IMR-90 (cell line): ENCODE measurements around the gene CIZ1. TPM values are rescaled to one million over a fixed set of nuclear protein-coding genes. Genes with fewer than 3 reads are reported as not detected.

ENCODE experiments used
- ATAC-seq: fragments of 200-7000 bp; cut with Tn5 transposase; 2 replicates; pipeline ENCODE4 v1.9.1; 2020; ENCODE audit warnings: low read depth, mild to moderate bottlenecking, moderate library complexity
- BruUV-seq: library from RNA; stranded (reverse); fragments of 400-500 nt; replicated peaks from 2 replicates; lab custom pipeline; 2021; lab: Mats Ljungman, UMichigan
- CTCF ChIA-PET: fragments of 300-600 bp; formaldehyde crosslinking; extraction: SDS; loops from one replicate; lab custom pipeline; 2021; ENCODE audit warnings: antibody characterized with exemption; lab: Yijun Ruan, JAX
- POLR2A ChIA-PET: fragments of 300-600 bp; sonication (Branson Sonifier 250); formaldehyde crosslinking; loops from one replicate; lab custom pipeline; 2022; ENCODE audit warnings: antibody characterized with exemption; ENCODE audit not compliant: unreplicated experiment; lab: Charles Lee
- DNase-seq: peaks from one replicate; pipeline ENCODE4 v3.0.0; 2013
- H2AFZ ChIP-seq: replicated peaks from 2 replicates; pipeline ENCODE3; 2013; ENCODE audit warnings: low read length, mild to moderate bottlenecking; ENCODE audit not compliant: poor library complexity
- H2AK5ac ChIP-seq: 2 replicates; pipeline ENCODE4 v1.6.1; 2013; ENCODE audit warnings: low read depth, low read length, inconsistent platforms
- H2AK9ac ChIP-seq: replicated peaks from 2 replicates; pipeline ENCODE3; 2013; ENCODE audit warnings: mild to moderate bottlenecking, low read depth, low read length, moderate library complexity; ENCODE audit not compliant: poor library complexity
- H2BK120ac ChIP-seq: 2 replicates; pipeline ENCODE4 v1.6.1; 2013; ENCODE audit warnings: low read depth, low read length, inconsistent platforms
- H2BK15ac ChIP-seq: 3 replicates; pipeline ENCODE4 v1.6.1; 2013; ENCODE audit warnings: low read depth, low read length, inconsistent platforms
- H2BK20ac ChIP-seq: 2 replicates; pipeline ENCODE4 v1.6.1; 2013; ENCODE audit warnings: low read depth, mild to moderate bottlenecking, inconsistent platforms, low read length, moderate library complexity
- H2BK5ac ChIP-seq: 2 replicates; pipeline ENCODE4 v1.6.1; 2013; ENCODE audit warnings: mild to moderate bottlenecking, low read depth, low read length, inconsistent platforms; ENCODE audit not compliant: poor library complexity, severe bottlenecking
- H3K14ac ChIP-seq: replicated peaks from 2 replicates; pipeline ENCODE4 v1.6.1; 2013; ENCODE audit warnings: low read depth, low read length, inconsistent platforms
- H3K18ac ChIP-seq: 2 replicates; pipeline ENCODE4 v1.6.1; 2013; ENCODE audit warnings: low read depth, low read length, control low read depth
- H3K23ac ChIP-seq: 2 replicates; pipeline ENCODE4 v1.6.1; 2013; ENCODE audit warnings: low read depth, low read length, inconsistent platforms
- H3K27ac ChIP-seq: 2 replicates; pipeline ENCODE4 v1.5.1; 2013; ENCODE audit warnings: mild to moderate bottlenecking, control low read depth, low read length; ENCODE audit not compliant: insufficient read depth
- H3K27me3 ChIP-seq: 2 replicates; pipeline ENCODE4 v1.6.1; 2013; ENCODE audit warnings: low read length; ENCODE audit not compliant: control insufficient read depth, insufficient read depth
- H3K36me3 ChIP-seq: 2 replicates; pipeline ENCODE4 v1.6.1; 2013; ENCODE audit warnings: low read length, mixed read lengths; ENCODE audit not compliant: control insufficient read depth, insufficient read depth
- H3K4ac ChIP-seq: 2 replicates; pipeline ENCODE4 v1.6.1; 2013; ENCODE audit warnings: low read depth, low read length, inconsistent platforms
- H3K4me1 ChIP-seq: 2 replicates; pipeline ENCODE4 v1.6.1; 2013; ENCODE audit warnings: low read length, mixed read lengths; ENCODE audit not compliant: control insufficient read depth, insufficient read depth
- H3K4me2 ChIP-seq: 2 replicates; pipeline ENCODE4 v1.6.1; 2013; ENCODE audit warnings: low read depth, mild to moderate bottlenecking, control low read depth, low read length, moderate library complexity
- H3K4me3 ChIP-seq: 2 replicates; pipeline ENCODE4 v1.5.1; 2013; ENCODE audit warnings: low read depth, mild to moderate bottlenecking, control low read depth, low read length, moderate library complexity; ENCODE audit not compliant: insufficient read depth
- H3K56ac ChIP-seq: 2 replicates; pipeline ENCODE4 v1.6.1; 2013; ENCODE audit warnings: low read length, inconsistent platforms; ENCODE audit not compliant: insufficient read depth; ENCODE audit errors: extremely low read depth
- H3K79me1 ChIP-seq, 2 experiments: 2 replicates each; pipeline ENCODE4 v1.6.1; 2013; ENCODE audit warnings: low read length in 2 of 2, inconsistent platforms in 1 of 2, low read depth in 1 of 2
- H3K9ac ChIP-seq: 2 replicates; pipeline ENCODE4 v1.6.1; 2013; ENCODE audit warnings: low read depth, low read length, control low read depth
- H3K9me1 ChIP-seq: 2 replicates; pipeline ENCODE4 v1.6.1; 2013; ENCODE audit warnings: low read length, inconsistent platforms; ENCODE audit not compliant: insufficient read depth
- H3K9me3 ChIP-seq: 2 replicates; pipeline ENCODE4 v1.6.1; 2013; ENCODE audit warnings: low read length; ENCODE audit not compliant: control insufficient read depth, insufficient read depth
- H4K20me1 ChIP-seq: 2 replicates; pipeline ENCODE4 v1.6.1; 2013; ENCODE audit warnings: low read length, inconsistent platforms; ENCODE audit not compliant: insufficient read depth
- H4K5ac ChIP-seq: 2 replicates; pipeline ENCODE4 v1.6.1; 2013; ENCODE audit warnings: mild to moderate bottlenecking, low read depth, low read length, control low read depth
- H4K8ac ChIP-seq, 2 experiments: 2 replicates each; pipeline ENCODE4 v1.6.1; 2013; ENCODE audit warnings: low read depth in 2 of 2, low read length in 2 of 2, control low read depth in 1 of 2, inconsistent platforms in 1 of 2
- H4K91ac ChIP-seq: 2 replicates; pipeline ENCODE4 v1.6.1; 2013; ENCODE audit warnings: low read depth, low read length, inconsistent platforms; ENCODE audit not compliant: insufficient read depth
- BHLHE40 ChIP-seq: fragments of 150-350 bp; IDR thresholded peaks from 2 replicates; pipeline ENCODE4 v1.6.1; 2016; ENCODE audit warnings: mild to moderate bottlenecking, low read depth, low read length
- CEBPB ChIP-seq: IDR thresholded peaks from 2 replicates; pipeline ENCODE4 v1.6.1; 2012; ENCODE audit warnings: low read depth, low read length, improper control_type of control experiment
- CHD1 ChIP-seq: IDR thresholded peaks from 2 replicates; pipeline ENCODE4 v1.6.1; 2012; ENCODE audit warnings: low read depth, low read length, improper control_type of control experiment
- CTCF ChIP-seq: conservative IDR thresholded peaks from 2 replicates; pipeline ENCODE4 v1.5.1; 2012; ENCODE audit warnings: mild to moderate bottlenecking, low read depth, low read length, improper control_type of control experiment
- FOS ChIP-seq: fragments of 150-350 bp; IDR thresholded peaks from 2 replicates; pipeline ENCODE4 v1.6.1; 2016; ENCODE audit warnings: low read depth, low read length
- MAFK ChIP-seq: IDR thresholded peaks from 2 replicates; pipeline ENCODE4 v1.6.1; 2012; ENCODE audit warnings: low read depth, low read length, improper control_type of control experiment
- MAZ ChIP-seq: IDR thresholded peaks from 2 replicates; pipeline ENCODE4 v1.6.1; 2012; ENCODE audit warnings: low read depth, mild to moderate bottlenecking, low read length, improper control_type of control experiment, moderate library complexity, borderline replicate concordance
- NFE2L2 ChIP-seq: fragments of 150-350 bp; IDR thresholded peaks from 2 replicates; pipeline ENCODE4 v1.6.1; 2016; ENCODE audit warnings: low read depth, mild to moderate bottlenecking, low read length
- POLR2A ChIP-seq: IDR thresholded peaks from 2 replicates; pipeline ENCODE4 v1.6.1; 2012; ENCODE audit warnings: mild to moderate bottlenecking, low read depth, low read length
- RAD21 ChIP-seq: IDR thresholded peaks from 2 replicates; pipeline ENCODE4 v1.6.1; 2012; ENCODE audit warnings: low read length, improper control_type of control experiment
- RFX5 ChIP-seq: IDR thresholded peaks from 2 replicates; pipeline ENCODE4 v1.8.0; 2012; ENCODE audit warnings: low read depth, mild to moderate bottlenecking, low read length, moderate library complexity
- WGBS, 2 experiments: methylation state at CpG; one replicate each; pipeline versions ENCODE4 v1.1.5 to v1.1.7; 2013; ENCODE audit warnings: missing lambda C conversion rate in 2 of 2; ENCODE audit not compliant: insufficient read length in 1 of 2; ENCODE audit errors: extremely low coverage in 2 of 2; 5-methylcytosine and 5-hydroxymethylcytosine counted together
- dilution Hi-C: fragments of 300-500 bp; cut with HindIII; formaldehyde crosslinking; loops from one replicate; pipeline ENCODE4 v1.14.3; 2018; ENCODE audit warnings: low sequenced_read_pairs; ENCODE audit not compliant: unreplicated experiment
- in situ Hi-C: fragments of 300-500 bp; cut with MboI; formaldehyde crosslinking; loops from 3 replicates; pipeline ENCODE4 v1.14.3; 2019; ENCODE audit warnings: low sequenced_read_pairs, inconsistent platforms, mixed read lengths
- intact Hi-C: fragments of 100-400 bp; cut with micrococcal nuclease; formaldehyde crosslinking; loops from 2 replicates; pipeline ENCODE4 v1.10.0; 2022
- polyA plus RNA-seq, 3 experiments: library from polyadenylated mRNA; depleted of rRNA; stranded (reverse); fragments of >200 nt; gene quantifications; 2 replicates each; pipeline ENCODE4 v1.2.3, GENCODE V29; 2012; ENCODE audit warnings: low replicate concordance in 1 of 3
- total RNA-seq: library from RNA; depleted of rRNA; stranded (reverse); fragments of >200 nt; gene quantifications from 2 replicates; pipeline ENCODE4 v1.2.3, GENCODE V29; 2012
- TF ChIP-seq, protein P1 (sequence below): fragments of 150-350 bp; IDR thresholded peaks from 2 replicates; pipeline ENCODE4 v1.6.1; 2017; ENCODE audit warnings: mild to moderate bottlenecking, antibody characterized with exemption, low read length, low read depth

Gene CIZ1
- total and polyA plus RNA-seq, 2 of the 4 experiments (the other 2 are of a cell fraction), result 13.8 to 51.9 TPM

DNA sequence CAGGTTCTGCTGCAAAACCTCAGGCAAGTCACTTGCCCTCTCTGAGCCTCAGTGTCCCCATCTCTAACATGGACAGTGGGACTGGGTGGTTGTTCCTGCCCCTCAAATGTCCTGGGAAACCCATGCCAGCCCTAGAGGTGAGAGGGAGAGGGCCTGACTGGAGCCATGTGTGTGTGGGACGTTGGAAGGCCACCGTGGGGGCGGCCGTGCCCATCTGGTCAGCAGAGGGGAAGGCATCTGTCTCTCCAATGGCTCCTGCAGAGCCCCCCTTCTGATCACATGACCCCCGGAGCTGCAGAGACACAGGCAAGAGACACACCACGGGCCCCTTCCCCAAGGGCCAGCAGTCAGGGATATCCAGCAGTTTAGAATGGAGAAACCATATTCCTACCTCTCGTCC is 13.5 kb upstream of the CIZ1 start:
- Histone ChIP-seq H2BK120ac (no peak overlapping the region), H3K36me3 (no peaks in the 10 kb centered on the region), H2AK5ac (peak overlapping the region; percentile 54; the same call in 1 of the 2 replicates), H3K9me1 (peaks cover 3% of the 10 kb centered on the region; the same call in 1 of the 2 replicates), H4K5ac (no peak overlapping the region), H2AK9ac (peak overlapping the region; percentile 87), H2BK5ac (no peak overlapping the region), H4K91ac (no peak overlapping the region), H2BK15ac (no peak overlapping the region), H3K9ac (no peak overlapping the region), H3K18ac (no peak overlapping the region), H3K4ac (peak overlapping the region; percentile 15), H2AFZ (peak overlapping the region; percentile 95), H2BK20ac (no peak overlapping the region), H3K23ac (no peak overlapping the region), H3K27me3 (no peaks in the 10 kb centered on the region), H3K14ac (no peak overlapping the region; the same call in 1 of the 2 replicates), H4K8ac (no peak overlapping the region), H3K27ac (no peak overlapping the region), H4K20me1 (peaks cover 3% of the 10 kb centered on the region; the same call in 1 of the 2 replicates), H3K4me3 (no peak overlapping the region), H3K9me3 (no peaks in the 10 kb centered on the region), H3K56ac (no peak overlapping the region), H3K4me1 (no peaks in the 10 kb centered on the region; the same call in 1 of the 2 replicates), H3K79me1 (peaks cover 0 to 4% of the 10 kb centered on the region in 2 experiments; a peak in 1 of 4 replicates), H3K4me2 (no peak overlapping the region)
- no peak for TF ChIP-seq FOS
- no peak for TF ChIP-seq MAFK
- no peak for TF ChIP-seq NFE2L2
- no peak for TF ChIP-seq POLR2A
- TF ChIP-seq CTCF, result no peak
- no peak for TF ChIP-seq RFX5
- TF ChIP-seq, protein P1, sequence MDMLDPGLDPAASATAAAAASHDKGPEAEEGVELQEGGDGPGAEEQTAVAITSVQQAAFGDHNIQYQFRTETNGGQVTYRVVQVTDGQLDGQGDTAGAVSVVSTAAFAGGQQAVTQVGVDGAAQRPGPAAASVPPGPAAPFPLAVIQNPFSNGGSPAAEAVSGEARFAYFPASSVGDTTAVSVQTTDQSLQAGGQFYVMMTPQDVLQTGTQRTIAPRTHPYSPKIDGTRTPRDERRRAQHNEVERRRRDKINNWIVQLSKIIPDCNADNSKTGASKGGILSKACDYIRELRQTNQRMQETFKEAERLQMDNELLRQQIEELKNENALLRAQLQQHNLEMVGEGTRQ, result no peak
- no peak for TF ChIP-seq RAD21
- TF ChIP-seq CEBPB, result no peak
- TF ChIP-seq BHLHE40, result no peak
- TF ChIP-seq CHD1, result no peak
- TF ChIP-seq MAZ, result no peak
- in situ Hi-C loops (no loop called here), intact Hi-C loops (no loop called here), dilution Hi-C loops (no loop called here)
- BruUV-seq, result no TSS peak
- ChIA-PET POLR2A (no interaction called here), CTCF (no interaction called here)
- WGBS, 2 experiments, result no CpG with 5 or more reads among the region's 7 CpGs
- no peak for ATAC-seq
- no peak for DNase-seq
